Fibroblast of upper back skin (primary cell): ENCODE results near the gene HOXA6.

ENCODE experiments used
- DNase-seq: peaks from one replicate; pipeline ENCODE4 v3.0.0-alpha.2; 2013

Gene HOXA6

DNA sequence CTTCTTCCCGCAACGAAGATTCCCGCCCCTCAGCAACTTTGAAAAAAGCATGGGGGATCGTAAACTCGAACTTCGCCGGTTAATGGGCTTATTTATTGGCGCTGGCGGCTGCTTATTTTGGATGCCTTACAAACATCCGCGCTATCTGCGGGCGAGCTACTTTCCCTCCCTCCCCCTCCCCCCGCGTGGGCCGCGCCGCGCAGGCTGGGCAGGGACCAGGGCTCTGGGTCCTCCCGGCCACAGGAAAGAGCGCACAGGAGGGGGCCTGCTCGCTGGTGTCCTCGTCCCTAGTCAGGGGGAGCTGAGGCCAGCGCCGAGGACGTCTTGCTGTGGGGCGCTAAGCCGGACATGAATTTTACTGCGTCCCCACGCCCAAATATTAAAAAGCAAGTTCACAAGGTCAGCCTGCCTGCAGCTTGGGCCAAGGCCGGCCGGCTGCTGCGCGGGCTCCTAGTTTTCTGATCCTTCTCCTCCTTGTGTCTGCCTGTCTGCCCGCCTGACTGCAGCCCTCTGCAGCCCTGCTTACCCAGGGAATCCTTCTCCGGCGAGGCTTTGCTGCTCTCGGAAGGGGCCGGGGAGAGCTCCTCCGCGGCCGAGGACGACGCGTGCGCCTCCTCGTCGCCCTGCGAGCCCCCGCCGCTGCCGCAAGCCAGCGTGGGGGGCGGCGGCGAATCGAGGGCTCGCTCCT is 25.4 kb upstream of the HOXA6 start:
- DNase-seq, result no peak

DNA sequence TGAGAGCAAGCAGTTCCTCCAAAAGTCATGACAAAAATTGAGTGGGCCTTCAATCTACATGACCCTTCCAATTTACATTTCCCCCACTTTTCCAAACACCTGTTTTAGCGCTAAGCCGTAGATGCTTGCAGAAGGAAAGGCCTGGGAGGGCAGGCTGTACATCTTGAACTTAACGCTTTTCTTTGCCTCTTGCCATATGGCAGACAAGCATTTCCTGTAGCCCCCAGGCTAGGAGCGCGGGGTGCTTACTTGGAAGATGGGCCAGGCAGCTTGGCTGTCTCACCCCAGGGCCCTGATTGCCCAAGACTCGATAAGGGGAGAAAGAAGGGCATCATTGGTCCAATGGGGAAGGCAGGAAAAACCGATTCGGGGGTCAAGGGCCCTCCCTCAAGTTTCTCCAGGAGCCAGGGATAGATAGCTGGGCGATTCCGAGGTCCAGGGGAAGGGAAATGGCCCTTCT is 24.8 kb upstream of the HOXA6 start:
- DNase-seq, result no peak

DNA sequence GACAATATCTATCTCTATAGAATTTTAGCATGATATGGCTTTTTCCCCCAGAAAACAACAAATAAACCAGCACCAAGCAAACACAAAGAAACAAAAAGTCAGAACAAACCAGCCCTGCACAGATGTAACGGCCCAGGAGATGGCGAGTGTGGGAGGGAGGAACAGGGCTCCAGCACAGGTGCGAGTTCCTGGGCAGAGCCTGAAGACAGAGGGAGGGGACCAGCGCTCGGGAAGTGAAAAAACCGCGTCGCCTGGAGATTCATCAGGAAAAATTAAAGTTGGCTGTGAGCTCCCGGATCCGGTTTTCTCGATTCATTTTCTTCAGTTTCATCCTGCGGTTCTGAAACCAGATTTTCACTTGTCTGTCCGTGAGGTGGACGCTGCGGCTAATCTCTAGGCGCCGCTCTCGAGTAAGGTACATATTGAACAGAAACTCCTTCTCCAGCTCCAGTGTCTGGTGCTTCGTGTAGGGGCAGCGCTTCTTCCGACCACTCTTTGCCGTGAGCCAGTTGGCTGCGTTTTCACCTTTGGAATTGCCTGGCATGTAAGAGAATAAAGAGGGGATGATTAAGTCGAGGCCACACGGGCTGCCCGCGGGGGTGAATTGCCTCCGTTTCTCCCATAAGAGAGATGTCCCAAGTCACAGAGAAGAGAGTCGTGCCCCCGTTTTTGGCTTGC is 24.2 kb upstream of the HOXA6 start:
- no peak for DNase-seq

DNA sequence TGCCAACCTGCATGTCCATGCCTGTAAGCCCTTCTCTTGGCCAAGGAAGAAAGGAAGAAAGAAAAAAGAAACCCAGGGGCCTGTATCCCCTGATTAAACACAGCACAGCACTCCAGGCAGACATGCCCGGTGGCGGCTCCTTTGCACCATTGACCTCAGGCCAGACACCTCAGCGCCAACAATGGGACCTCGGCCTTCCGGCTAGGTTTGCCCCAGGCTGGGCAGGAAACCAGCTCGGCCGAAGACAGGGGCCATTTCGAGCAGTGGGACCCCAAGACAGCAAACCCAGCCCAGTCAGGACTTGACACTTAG is 23.7 kb upstream of the HOXA6 start:
- no peak for DNase-seq

DNA sequence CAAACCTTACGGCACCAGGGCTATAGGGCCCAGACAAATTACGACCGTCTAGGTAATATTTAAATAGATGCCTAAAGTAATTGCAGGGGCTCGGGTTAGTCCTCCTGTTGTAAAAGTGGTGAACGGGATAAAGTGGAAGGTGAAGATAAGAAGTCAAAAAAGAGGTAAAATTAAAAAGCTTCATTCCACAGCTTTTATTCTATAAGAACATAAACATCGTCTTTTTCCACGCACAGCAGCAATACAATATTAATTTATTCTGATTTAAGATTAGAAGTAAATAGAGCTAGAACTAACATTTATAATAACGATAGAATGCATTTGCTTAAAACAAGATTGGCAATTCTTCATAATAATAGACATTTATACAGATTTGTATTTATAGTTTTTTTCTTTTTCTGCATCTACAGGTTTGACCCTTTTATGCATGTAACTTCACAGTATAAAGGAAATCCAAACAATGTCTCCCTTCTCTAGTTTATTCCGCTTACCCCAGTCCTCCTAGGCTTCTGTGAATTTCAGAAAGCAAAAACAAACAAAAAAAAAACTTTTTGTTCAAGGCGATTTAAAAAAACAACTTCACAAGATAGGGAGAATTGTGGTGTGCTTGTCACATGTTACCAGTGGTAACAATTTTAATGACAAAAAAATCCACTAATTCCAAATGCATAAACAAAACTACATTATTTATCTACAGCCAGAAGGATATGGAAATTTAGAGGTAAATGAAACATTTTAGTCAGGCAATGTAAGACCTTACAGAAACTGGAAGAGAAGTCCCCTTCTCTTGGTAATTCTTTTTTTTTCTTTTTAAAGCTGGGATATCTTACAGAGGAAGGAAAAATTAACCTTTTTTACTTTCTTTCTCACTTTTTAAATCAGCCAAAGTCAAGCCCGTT is 23.1 kb upstream of the HOXA6 start:
- no peak for DNase-seq

DNA sequence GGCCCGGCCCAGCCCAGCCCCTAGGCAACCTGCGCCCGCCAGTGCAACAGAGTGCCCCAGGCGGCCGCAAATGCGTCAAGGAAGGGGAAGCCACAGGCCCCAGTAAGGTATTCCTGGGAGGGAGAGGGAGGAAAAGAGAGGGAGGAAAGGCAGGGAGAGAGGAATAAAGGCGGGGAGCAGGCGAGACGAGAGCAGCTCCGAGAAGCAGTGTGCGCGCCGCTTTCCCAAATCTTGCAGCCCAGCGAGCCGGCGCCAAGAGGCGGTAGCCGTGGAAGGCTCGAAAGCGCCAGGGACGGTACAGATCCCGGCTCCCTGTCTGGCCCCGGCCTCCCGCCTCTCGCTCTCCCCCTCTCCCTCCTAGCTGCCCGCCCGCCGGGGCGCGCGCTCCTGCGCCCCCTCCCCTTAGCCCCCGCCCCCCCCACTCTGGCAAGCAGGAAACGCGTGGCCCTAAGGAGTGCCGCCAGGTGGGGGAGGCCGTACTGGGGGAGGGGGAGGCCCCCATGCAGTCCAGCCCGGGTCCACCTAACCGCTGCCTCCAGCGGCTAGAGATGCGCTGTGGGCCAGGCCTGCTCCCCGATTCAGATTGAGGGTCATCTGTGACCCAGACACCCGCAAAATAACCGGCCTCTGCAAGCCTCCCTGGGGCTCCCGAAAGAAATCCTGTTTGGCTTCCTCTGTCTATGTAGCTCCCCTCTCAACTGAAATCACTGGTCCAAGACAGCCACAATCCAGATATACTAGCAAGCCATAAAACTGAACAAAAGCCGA is 22.3 kb upstream of the HOXA6 start:
- no peak for DNase-seq

DNA sequence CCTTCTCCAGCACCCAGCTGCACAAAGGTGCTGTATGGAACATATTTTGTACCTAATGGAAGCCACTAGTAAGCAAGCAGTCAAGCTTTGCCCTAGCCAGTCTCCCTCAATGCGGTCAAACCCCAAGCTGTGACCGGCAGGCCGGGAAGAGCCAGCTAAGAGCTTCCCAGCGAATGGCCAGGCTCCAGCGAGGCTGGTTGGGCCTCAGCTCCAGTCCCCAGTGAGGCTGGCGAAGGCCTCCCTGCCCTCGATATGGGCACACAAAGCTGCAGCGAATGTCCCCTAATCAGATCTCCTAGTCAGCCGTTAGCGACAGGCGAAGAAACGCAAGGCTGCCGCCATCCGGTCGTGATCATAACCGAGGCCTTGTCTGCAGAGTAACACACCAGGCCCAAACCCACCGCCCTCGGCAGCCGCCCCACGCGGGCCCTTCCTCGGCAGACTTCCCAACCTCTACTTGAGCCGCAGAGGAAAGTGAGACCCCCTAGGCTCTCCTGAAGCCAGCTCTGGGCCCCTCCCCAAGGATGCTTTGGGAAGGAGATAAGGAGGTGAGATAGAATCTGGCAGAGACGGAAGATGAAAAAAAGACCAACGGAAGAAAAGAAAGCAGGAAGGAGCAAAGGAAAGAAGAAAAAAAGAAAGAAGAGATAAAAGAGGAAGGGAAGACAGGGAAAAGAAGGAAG is 20.8 kb upstream of the HOXA6 start:
- no peak for DNase-seq

DNA sequence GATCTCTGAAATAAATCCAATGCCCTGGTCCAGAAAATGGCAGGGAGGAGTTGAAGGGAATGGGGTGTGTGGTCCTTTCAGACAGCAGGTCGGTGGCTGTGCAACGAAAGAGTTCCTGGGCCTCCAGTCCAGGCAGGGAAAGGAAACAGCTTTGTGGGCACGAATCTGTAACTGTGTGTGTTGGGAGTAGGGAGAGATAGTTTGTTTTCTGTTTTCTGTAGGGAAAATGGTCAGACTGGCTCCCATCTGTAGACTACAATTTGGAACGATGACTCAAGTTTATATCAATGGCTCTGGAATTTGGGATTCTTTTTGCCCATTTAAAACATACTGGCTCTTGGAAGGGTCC is 20.3 kb upstream of the HOXA6 start:
- no peak for DNase-seq

DNA sequence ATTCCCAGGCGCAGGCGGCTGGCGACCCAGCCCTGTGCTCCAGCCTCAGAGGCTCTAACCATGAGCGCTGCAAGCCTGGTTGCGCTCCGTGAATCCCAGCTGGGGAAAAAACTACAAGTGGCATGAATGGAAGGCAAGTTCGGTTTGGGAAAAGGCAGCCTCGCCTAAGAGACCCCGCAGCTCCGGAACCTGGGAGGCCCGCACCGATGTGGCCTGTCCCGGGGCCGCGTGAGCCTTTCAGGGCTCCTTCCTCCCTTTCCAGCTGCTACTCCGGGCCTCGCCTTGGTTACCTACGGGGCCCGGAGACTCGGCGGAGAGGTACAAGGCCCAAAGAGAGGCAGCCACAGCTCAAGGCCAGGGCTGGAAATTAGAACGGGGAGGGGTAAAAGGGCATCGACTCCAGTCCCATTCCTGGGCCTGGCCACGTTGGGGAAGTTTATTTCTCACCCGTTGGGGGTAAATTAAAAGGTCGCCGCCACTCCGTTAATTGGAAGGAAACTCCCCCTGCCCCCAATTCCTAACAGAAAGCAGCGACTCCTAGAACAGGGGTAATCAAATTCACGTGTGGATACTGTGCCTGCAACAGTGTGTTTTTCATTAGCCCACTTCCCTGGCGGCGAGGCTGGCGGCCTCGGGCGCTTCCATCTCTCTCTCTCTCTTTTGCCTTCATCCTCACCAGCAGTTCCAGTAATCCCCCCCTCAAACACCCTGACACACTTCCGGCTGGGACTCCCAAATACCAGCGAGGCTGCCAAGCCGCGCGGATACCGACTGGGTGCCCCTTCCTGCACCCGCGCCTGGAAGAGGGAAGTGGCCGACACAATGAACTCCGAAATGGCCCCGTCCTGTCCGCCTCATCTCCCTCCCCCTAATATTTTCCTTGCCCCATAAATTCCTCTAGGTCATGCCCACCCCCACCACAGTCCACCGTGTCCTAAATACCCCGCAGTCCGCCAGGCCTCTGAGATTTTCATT is 19.2 kb upstream of the HOXA6 start:
- DNase-seq, result peak; percentile 49

DNA sequence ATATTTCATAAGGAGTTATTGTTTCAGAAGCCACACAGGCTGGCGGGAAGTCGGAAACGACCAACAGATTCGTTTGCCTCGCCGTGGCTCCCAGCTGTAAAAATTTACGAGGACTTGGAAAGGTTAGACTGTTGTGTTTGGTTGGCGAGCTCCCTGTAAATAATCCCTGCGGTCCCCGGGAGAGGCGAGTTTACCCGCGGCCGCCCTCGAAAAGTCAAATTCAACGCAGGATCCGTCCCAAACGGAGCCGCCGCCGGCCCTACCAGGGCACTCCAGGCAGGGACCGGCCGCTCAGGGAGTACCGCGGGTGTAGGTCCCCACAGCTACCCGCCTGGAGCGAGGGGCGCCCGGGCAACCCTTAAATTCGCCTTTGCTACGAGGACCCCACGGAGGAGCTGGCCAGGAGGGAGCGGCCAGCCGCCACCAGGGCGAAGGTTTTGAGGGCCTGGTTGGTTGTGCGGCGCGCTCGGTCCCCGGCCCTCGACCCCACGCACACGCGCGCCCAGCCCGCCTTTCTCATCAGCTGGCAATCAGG is 18.5 kb upstream of the HOXA6 start:
- no peak for DNase-seq

DNA sequence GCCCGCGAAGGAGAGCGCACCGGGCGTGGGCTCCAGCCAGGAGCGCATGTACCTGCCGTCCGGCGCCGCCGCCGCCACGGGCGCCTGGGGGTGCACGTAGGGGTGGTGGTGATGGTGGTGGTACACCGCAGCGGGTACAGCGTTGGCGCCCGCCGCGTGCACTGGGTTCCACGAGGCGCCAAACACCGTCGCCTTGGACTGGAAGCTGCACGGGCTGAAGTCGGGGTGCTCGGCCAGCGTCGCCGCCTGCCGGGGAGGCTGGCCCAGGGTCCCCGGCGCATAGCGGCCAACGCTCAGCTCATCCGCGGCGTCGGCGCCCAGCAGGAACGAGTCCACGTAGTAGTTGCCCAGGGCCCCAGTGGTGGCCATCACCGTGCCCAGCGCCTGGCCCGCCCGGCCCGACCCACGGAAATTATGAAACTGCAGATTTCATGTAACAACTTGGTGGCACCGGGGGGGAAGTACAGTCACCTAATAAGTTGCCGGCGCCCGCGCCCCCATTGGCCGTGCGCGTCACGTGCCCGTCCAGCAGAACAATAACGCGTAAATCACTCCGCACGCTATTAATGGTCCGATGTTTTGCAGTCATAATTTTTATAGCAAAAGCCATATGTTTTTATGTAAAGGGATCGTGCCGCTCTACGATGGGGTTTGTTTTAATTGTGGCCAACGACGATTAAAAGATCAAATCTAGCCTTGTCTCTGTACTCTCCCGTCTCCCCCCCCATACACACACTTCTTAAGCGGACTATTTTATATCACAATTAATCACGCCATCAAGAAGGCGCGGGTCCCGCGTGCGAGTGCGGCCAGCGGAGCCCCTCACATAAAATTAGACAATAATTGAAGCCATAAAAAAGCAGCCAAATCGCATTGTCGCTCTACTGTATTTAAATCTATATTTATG is 17.8 kb upstream of the HOXA6 start, which contains the start of gene HOXA9:
TSS of gene HOXA9 (minus strand) at position 449 of the 907 bp plus-strand sequence. CDS start at position 369, 80 bp downstream.
- peak; percentile 79 for DNase-seq

DNA sequence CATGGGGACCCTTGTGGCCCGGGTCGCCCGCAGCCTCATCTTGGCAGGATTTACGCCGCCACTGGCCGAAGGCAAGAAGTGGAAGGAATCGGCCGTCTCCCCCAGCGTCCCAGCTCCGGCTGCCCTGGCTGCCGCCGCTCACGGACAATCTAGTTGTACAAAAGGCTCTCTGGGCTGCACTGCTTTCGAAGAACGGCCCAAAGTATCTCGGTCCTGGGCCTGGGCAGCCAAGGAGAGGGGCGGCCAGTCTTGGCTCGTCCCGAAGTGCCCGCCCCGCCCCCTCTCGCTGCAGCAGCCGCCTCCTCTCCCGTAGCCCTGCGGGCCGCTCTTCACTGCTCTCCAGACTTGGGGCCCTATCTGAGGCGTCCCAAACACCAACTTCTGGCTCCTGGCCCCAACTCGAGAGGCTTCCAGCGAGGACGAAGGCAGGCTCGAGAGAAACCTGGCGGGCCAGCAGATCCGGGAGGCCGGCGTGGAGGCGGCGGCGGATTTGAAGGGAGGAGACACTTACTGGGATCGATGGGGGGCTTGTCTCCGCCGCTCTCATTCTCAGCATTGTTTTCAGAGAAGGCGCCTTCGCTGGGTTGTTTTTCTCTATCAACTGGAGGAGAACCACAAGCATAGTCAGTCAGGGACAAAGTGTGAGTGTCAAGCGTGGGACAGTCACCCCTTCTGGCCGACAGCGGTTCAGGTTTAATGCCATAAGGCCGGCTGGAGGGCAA is 17.0 kb upstream of the HOXA6 start:
- no peak for DNase-seq

DNA sequence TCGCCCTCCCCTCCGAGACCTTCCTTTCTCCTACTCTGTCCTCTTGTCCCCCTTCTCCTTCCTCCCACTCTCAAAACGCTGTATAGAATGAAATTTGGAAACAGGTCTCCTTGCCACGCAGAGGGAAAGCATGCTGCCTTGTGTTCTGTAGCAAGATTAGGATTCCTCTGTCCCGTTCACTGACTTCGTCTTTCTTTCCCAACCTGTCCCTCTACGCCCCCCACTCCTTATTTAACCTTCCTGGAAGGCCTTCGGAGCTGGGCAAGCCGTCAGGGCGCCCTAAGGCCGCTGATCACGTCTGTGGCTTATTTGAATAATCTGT is 16.4 kb upstream of the HOXA6 start:
- no peak for DNase-seq

DNA sequence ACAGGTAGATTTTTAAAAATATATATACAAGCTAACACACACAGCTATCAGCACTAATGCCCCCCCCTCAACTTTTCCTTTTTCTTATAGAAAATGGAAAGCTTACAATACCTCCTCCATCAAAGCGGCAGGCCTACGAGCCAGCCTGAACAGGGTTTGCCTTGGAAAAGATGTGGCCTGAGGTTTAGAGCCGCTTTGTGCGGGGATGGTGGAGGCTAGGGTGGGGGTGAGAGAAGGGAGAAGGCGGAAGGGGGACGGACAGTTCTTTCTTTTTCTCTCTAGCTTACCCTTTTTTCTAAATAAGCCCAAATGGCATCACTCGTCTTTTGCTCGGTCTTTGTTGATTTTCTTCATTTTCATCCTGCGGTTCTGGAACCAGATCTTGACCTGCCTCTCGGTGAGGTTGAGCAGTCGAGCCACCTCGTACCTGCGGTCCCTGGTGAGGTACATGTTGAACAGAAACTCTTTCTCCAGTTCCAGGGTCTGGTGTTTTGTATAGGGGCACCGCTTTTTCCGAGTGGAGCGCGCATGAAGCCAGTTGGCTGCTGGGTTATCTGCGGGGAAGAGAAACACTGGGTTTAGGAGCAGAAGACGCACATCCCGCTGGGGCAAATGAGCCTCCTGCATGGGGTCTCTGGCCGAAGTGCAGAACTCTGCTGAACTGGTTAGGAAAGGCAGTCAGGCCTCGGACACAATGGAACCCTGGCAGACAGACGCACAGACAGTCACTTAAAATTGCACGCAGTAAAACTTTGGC is 15.9 kb upstream of the HOXA6 start:
- no peak for DNase-seq

DNA sequence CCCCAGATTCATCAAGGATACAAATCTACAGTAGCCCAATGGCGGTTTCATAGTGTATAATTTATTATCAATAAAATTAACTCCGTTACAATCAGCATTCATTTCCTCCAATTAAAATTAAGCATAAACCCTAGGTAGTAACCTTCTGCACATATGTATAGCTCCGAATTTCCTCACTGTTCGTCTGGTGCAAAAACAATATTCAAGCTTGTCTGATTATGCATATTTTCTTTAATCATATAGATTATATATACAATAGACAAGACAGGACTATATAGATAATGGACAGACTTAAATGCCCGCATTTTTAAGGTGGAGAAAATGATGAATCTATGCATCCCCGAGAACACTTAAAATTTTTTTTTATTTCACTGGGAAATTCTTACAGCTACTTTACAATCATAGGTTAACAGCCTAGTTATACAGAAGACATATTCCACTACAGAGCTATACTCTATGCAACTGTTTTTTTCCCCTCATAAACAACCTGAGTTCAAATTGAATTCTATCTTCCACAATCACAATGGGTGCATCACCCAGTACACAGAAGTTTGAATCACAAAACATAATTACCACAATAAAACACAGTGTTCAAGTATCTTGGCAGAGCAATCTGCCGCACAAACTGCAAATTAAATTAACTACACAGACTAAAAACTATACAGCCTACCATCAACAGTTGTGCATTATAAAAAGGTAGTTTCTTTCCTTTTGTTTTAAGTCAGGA is 15.2 kb upstream of the HOXA6 start:
- DNase-seq, result no peak

DNA sequence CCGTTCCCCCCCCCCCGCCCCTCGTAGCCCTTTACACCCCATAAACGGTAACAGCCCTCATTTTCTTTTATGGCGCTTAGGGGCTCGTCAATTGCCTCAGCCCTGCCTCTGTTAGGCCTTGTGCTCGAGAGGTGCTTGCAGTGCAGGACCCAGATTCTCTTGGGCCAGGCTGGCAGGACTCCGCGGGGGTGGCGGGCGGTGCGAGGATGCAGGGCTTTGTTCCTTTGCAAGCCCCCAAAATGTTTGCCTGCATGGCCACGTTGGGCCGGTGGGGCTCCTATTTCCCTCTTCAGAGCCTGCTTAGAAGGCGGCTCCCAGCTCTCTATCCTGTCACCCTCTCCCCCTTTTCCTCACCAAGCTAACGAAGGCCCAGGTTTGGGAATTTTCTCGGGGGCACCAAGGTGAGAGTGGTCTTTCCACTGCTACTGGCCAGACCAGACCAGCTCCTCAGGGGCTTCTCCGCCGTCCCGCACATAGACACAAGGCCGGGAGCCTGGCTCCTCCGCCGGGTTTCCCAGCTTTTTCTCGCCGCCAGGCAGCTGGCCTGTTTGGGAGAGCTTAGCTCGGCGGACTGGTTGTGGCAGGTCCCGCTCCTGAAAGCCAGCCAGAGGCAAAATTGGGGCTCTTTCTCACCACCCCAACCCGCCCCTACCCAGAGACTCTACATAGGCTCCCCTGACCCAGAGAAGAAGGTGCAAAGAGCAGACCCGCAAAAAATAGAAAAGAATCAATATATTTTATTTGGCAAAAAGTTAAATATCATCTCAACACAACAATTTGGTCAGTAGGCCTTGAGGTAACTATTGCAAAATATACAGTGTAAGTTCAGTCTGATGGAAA is 14.4 kb upstream of the HOXA6 start:
- DNase-seq, result no peak

DNA sequence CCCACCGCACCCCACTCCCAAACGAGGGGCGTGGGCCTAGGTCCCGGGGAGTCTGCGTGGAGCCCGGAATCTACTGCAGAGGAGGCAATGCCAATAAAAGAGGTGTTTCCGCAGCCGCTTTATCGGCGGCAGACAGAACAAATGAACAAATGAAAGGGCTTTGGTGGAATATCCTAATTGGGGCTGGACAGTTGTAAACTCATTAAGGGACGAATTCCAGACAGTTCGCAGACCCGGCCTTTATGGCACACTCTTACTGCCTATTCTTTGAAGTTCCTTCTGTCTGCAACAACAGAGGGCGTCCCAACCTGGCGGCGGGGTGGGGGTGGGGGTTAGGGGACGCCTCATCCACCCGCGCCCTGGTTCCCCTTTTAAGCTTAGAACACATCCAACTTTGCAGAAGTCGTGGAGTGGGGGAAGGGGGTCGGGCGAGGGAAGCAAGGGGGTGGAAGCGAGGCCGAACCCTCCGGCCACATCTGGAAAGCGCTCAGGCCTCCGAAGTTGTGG is 13.7 kb upstream of the HOXA6 start:
- no peak for DNase-seq
